Measurements from ENCODE around the gene AVP. TPM values are rescaled to one million over a fixed set of nuclear protein-coding genes. Genes with fewer than 3 reads are reported as not detected.
A peak's percentile ranks its signal among the peaks of the same experiment; 100 is the strongest.

The AVP gene
- total and polyA plus RNA-seq, 2 of the 13 experiments (the other 11 are each of a cell fraction or from before 2014, with no cell fraction given), result 0.12 TPM; not detected in 1

DNA sequence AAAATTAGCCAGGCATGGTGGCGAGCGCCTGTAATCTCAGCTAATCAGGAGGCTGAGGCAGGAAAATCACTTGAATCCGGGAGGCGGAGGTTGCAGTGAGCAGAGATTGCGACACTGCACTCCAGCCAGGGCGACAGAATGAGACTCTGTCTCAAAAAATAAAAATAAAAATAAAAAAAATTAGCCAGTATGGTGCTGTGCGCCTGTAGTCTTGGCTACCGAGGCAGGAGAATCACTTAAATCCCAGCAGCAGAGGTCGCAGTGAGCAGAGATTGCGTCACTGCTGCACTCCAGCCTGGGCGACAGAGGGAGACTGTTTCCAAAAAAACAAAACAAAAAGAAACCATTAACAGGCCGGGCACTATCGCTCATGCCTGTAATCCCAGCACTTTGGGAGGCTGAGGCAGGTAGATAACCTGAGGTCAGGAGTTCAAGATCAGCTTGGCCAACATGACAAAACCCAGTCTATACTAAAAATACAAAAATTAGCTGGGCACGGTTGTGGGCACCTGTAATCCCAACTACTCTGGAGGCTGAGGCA is 33.4 kb upstream of the AVP start (continued):
- peak; percentile 81; the same call in 1 of the 2 replicates for TF ChIP-seq MIER3 (CRISPR knock-in tag; IDR thresholded peaks at IDR 0.05; ENCODE audit: borderline replicate concordance)
- TF ChIP-seq ETV5 (CRISPR knock-in tag; IDR thresholded peaks at IDR 0.05; ENCODE audit: borderline replicate concordance), result peak; percentile 27; the same call in 1 of the 2 replicates
- TF ChIP-seq MEF2D (CRISPR knock-in tag; IDR thresholded peaks at IDR 0.05), result peak; percentile 77; the same call in 1 of the 2 replicates
- peak; percentile 72 for TF ChIP-seq SALL1 (CRISPR knock-in tag; IDR thresholded peaks at IDR 0.05)
- TF ChIP-seq ELF3 (CRISPR knock-in tag; IDR thresholded peaks at IDR 0.05), result peak; percentile 50; the same call in 1 of the 2 replicates
- TF ChIP-seq, protein P1, sequence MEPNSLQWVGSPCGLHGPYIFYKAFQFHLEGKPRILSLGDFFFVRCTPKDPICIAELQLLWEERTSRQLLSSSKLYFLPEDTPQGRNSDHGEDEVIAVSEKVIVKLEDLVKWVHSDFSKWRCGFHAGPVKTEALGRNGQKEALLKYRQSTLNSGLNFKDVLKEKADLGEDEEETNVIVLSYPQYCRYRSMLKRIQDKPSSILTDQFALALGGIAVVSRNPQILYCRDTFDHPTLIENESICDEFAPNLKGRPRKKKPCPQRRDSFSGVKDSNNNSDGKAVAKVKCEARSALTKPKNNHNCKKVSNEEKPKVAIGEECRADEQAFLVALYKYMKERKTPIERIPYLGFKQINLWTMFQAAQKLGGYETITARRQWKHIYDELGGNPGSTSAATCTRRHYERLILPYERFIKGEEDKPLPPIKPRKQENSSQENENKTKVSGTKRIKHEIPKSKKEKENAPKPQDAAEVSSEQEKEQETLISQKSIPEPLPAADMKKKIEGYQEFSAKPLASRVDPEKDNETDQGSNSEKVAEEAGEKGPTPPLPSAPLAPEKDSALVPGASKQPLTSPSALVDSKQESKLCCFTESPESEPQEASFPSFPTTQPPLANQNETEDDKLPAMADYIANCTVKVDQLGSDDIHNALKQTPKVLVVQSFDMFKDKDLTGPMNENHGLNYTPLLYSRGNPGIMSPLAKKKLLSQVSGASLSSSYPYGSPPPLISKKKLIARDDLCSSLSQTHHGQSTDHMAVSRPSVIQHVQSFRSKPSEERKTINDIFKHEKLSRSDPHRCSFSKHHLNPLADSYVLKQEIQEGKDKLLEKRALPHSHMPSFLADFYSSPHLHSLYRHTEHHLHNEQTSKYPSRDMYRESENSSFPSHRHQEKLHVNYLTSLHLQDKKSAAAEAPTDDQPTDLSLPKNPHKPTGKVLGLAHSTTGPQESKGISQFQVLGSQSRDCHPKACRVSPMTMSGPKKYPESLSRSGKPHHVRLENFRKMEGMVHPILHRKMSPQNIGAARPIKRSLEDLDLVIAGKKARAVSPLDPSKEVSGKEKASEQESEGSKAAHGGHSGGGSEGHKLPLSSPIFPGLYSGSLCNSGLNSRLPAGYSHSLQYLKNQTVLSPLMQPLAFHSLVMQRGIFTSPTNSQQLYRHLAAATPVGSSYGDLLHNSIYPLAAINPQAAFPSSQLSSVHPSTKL (CRISPR knock-in tag; IDR thresholded peaks at IDR 0.05), result peak; percentile 78
- TF ChIP-seq, protein P2, sequence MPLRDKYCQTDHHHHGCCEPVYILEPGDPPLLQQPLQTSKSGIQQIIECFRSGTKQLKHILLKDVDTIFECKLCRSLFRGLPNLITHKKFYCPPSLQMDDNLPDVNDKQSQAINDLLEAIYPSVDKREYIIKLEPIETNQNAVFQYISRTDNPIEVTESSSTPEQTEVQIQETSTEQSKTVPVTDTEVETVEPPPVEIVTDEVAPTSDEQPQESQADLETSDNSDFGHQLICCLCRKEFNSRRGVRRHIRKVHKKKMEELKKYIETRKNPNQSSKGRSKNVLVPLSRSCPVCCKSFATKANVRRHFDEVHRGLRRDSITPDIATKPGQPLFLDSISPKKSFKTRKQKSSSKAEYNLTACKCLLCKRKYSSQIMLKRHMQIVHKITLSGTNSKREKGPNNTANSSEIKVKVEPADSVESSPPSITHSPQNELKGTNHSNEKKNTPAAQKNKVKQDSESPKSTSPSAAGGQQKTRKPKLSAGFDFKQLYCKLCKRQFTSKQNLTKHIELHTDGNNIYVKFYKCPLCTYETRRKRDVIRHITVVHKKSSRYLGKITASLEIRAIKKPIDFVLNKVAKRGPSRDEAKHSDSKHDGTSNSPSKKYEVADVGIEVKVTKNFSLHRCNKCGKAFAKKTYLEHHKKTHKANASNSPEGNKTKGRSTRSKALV (CRISPR knock-in tag; IDR thresholded peaks at IDR 0.05), result peak; percentile 78; the same call in 1 of the 2 replicates
- peak; percentile 74 for TF ChIP-seq ZSCAN9 (CRISPR knock-in tag; IDR thresholded peaks at IDR 0.05; ENCODE audit: borderline replicate concordance)
- TF ChIP-seq ZNF891 (CRISPR knock-in tag; IDR thresholded peaks at IDR 0.05), result peak; percentile 59; the same call in 1 of the 2 replicates
- peak; percentile 42; the same call in 1 of the 2 replicates for TF ChIP-seq NCOA2 (CRISPR knock-in tag; IDR thresholded peaks at IDR 0.05)
- TF ChIP-seq CBX5 (CRISPR knock-in tag; IDR thresholded peaks at IDR 0.05; ENCODE audit: borderline replicate concordance), result peak; percentile 76; the same call in 1 of the 2 replicates
- peak; percentile 86; the same call in 1 of the 2 replicates for TF ChIP-seq ZNF782 (CRISPR knock-in tag; IDR thresholded peaks at IDR 0.05; ENCODE audit: borderline replicate concordance)
- TF ChIP-seq PAX8 (CRISPR knock-in tag; IDR thresholded peaks at IDR 0.05; ENCODE audit: borderline replicate concordance), result peak; percentile 55; the same call in 1 of the 2 replicates
- TF ChIP-seq, protein P3, sequence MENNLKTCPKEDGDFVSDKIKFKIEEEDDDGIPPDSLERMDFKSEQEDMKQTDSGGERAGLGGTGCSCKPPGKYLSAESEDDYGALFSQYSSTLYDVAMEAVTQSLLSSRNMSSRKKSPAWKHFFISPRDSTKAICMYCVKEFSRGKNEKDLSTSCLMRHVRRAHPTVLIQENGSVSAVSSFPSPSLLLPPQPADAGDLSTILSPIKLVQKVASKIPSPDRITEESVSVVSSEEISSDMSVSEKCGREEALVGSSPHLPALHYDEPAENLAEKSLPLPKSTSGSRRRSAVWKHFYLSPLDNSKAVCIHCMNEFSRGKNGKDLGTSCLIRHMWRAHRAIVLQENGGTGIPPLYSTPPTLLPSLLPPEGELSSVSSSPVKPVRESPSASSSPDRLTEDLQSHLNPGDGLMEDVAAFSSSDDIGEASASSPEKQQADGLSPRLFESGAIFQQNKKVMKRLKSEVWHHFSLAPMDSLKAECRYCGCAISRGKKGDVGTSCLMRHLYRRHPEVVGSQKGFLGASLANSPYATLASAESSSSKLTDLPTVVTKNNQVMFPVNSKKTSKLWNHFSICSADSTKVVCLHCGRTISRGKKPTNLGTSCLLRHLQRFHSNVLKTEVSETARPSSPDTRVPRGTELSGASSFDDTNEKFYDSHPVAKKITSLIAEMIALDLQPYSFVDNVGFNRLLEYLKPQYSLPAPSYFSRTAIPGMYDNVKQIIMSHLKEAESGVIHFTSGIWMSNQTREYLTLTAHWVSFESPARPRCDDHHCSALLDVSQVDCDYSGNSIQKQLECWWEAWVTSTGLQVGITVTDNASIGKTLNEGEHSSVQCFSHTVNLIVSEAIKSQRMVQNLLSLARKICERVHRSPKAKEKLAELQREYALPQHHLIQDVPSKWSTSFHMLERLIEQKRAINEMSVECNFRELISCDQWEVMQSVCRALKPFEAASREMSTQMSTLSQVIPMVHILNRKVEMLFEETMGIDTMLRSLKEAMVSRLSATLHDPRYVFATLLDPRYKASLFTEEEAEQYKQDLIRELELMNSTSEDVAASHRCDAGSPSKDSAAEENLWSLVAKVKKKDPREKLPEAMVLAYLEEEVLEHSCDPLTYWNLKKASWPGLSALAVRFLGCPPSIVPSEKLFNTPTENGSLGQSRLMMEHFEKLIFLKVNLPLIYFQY (CRISPR knock-in tag; IDR thresholded peaks at IDR 0.05; ENCODE audit: borderline replicate concordance), result peak; percentile 67; the same call in 1 of the 2 replicates
- TF ChIP-seq, protein P4, sequence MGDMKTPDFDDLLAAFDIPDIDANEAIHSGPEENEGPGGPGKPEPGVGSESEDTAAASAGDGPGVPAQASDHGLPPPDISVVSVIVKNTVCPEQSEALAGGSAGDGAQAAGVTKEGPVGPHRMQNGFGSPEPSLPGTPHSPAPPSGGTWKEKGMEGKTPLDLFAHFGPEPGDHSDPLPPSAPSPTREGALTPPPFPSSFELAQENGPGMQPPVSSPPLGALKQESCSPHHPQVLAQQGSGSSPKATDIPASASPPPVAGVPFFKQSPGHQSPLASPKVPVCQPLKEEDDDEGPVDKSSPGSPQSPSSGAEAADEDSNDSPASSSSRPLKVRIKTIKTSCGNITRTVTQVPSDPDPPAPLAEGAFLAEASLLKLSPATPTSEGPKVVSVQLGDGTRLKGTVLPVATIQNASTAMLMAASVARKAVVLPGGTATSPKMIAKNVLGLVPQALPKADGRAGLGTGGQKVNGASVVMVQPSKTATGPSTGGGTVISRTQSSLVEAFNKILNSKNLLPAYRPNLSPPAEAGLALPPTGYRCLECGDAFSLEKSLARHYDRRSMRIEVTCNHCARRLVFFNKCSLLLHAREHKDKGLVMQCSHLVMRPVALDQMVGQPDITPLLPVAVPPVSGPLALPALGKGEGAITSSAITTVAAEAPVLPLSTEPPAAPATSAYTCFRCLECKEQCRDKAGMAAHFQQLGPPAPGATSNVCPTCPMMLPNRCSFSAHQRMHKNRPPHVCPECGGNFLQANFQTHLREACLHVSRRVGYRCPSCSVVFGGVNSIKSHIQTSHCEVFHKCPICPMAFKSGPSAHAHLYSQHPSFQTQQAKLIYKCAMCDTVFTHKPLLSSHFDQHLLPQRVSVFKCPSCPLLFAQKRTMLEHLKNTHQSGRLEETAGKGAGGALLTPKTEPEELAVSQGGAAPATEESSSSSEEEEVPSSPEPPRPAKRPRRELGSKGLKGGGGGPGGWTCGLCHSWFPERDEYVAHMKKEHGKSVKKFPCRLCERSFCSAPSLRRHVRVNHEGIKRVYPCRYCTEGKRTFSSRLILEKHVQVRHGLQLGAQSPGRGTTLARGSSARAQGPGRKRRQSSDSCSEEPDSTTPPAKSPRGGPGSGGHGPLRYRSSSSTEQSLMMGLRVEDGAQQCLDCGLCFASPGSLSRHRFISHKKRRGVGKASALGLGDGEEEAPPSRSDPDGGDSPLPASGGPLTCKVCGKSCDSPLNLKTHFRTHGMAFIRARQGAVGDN (CRISPR knock-in tag; IDR thresholded peaks at IDR 0.05), result peak; percentile 5; the same call in 1 of the 2 replicates

Measured in HepG2 (cell line).